Bronchial epithelial cell (primary cell): ENCODE measurements around the gene GRIA4. TPM values are rescaled to one million over a fixed set of nuclear protein-coding genes. Genes with fewer than 3 reads are reported as not detected.

ENCODE experiments used
- DNase-seq: peaks from one replicate; pipeline ENCODE4 v3.0.0-alpha.2; 2010; ENCODE audit warnings: low read depth
- FAIRE-seq: peaks from 2 replicates; lab custom pipeline; 2011; peaks lifted over from hg19 to GRCh38; lab: Jason Lieb, UNC
- H3K27me3 ChIP-seq: 2 replicates; pipeline ENCODE4 v1.5.1; 2011; ENCODE audit warnings: low read length; ENCODE audit not compliant: control insufficient read depth, insufficient read depth
- H3K36me3 ChIP-seq: 2 replicates; pipeline ENCODE4 v1.5.1; 2011; ENCODE audit warnings: low read length; ENCODE audit not compliant: control insufficient read depth, insufficient read depth
- H3K4me3 ChIP-seq: 2 replicates; pipeline ENCODE4 v1.5.1; 2011; ENCODE audit warnings: mild to moderate bottlenecking, low read depth, low read length, control low read depth
- CTCF ChIP-seq: IDR thresholded peaks from 2 replicates; pipeline ENCODE4 v1.5.1; 2011; ENCODE audit warnings: mild to moderate bottlenecking, moderate library complexity, low read length, control low read depth, inconsistent platforms; ENCODE audit not compliant: insufficient read depth, severe bottlenecking
- total RNA-seq: library from RNA; depleted of rRNA; stranded (reverse); fragments of >200 nt; gene quantifications from 2 replicates; pipeline ENCODE4 v1.2.1, GENCODE V29; 2014

The GRIA4 gene
- total RNA-seq, 1 donor from 2014 or later = not detected

- H3K4me3 ChIP-seq = no peak overlapping the region
- no peak for TF ChIP-seq CTCF
- FAIRE-seq = no peak
Observed at GRCh38 chr11:105639527-105639926, 29.7 kb downstream of the GRIA4 start.

GRCh38 chr11:105641433-105641832, 31.6 kb downstream of the GRIA4 start:
- H3K4me3 ChIP-seq = no peak overlapping the region
- H3K27me3 ChIP-seq = no peaks in the 10 kb centered on the region
- FAIRE-seq (no peak), DNase-seq (peak; percentile 13)
- no peaks in the 10 kb centered on the region for H3K36me3 ChIP-seq
- TF ChIP-seq CTCF = no peak

More at GRCh38 chr11:105639527-105639926, 29.7 kb downstream of the GRIA4 start:
- no peaks in the 10 kb centered on the region for H3K36me3 ChIP-seq
- H3K27me3 ChIP-seq = no peaks in the 10 kb centered on the region
- no peak for DNase-seq

GRCh38 chr11:105642870-105643269, 33.0 kb downstream of the GRIA4 start:
- no peak for TF ChIP-seq CTCF
- no peak for FAIRE-seq

GRCh38 chr11:105644839-105645573, 35.1 kb downstream of the GRIA4 start:
- no peak for TF ChIP-seq CTCF
- DNase-seq = no peak
- FAIRE-seq = no peak
- no peak overlapping the region for H3K4me3 ChIP-seq
- H3K36me3 ChIP-seq = no peaks in the 10 kb centered on the region
- no peaks in the 10 kb centered on the region for H3K27me3 ChIP-seq

More at GRCh38 chr11:105642870-105643269, 33.0 kb downstream of the GRIA4 start:
- no peak overlapping the region for H3K4me3 ChIP-seq
- no peak for DNase-seq
- no peaks in the 10 kb centered on the region for H3K27me3 ChIP-seq
- H3K36me3 ChIP-seq = no peaks in the 10 kb centered on the region

GRCh38 chr11:105647780-105648179, 37.9 kb downstream of the GRIA4 start:
- DNase-seq = no peak
- Histone ChIP-seq H3K4me3 (no peak overlapping the region), H3K36me3 (no peaks in the 10 kb centered on the region), H3K27me3 (no peaks in the 10 kb centered on the region)
- no peak for TF ChIP-seq CTCF
- FAIRE-seq = no peak
